Measurements from ENCODE around the gene WDFY1. TPM values are rescaled to one million over a fixed set of nuclear protein-coding genes. Genes with fewer than 3 reads are reported as not detected.

Gene WDFY1
- total RNA-seq, 1 donor from 2014 or later, result 26.2 TPM

GRCh38 chr2:223894009-223894408 is 51.1 kb downstream of the WDFY1 start:
- no peaks in the 10 kb centered on the region for H3K27me3 ChIP-seq
- H3K9me3 ChIP-seq, result no peaks in the 10 kb centered on the region
- intact Hi-C loops (cut with DNase I), result no loop called here
- no peaks in the 10 kb centered on the region for H3K4me1 ChIP-seq
- DNase-seq (ENCODE audit: low spot score in 2 of 2), result no peak
- H3K4me3 ChIP-seq, result no peak overlapping the region
- no peak overlapping the region for H3K27ac ChIP-seq
- peaks cover 46 to 67% of the 10 kb centered on the region in 2 donors for H3K36me3 ChIP-seq
- no peak for TF ChIP-seq CTCF (IDR thresholded peaks at IDR 0.05)

- Histone ChIP-seq H3K4me3 (no peak overlapping the region), H3K36me3 (peaks cover 37 to 66% of the 10 kb centered on the region in 2 donors), H3K27me3 (no peaks in the 10 kb centered on the region), H3K4me1 (no peaks in the 10 kb centered on the region), H3K9me3 (no peaks in the 10 kb centered on the region), H3K27ac (no peak overlapping the region)
- TF ChIP-seq CTCF (IDR thresholded peaks at IDR 0.05), result no peak
- intact Hi-C loops (cut with DNase I), result no loop called here
- DNase-seq (ENCODE audit: low spot score in 2 of 2), result no peak
Observed at GRCh38 chr2:223890721-223891120, 54.4 kb downstream of the WDFY1 start.

DNA sequence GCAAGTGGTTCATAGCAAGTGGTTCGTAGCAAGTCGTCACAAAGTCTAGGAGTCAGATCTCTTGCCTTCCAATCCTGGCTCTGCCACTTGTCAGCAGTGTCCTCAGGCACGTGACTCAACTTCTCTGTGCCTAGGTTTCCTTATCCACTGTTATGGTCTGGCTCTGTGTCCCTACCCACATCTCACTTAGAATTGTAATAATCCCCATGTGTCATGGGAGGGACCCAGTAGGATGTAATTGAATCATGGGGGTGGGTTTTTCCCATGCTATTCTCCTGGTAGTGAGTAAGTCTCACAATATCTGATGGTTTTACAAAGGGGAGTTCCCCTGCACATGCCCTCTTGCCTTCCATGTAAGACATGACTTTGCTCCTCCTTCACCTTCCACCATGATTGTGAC is 55.9 kb downstream of the WDFY1 start:
- H3K36me3 ChIP-seq, result peaks cover 46 to 66% of the 10 kb centered on the region in 2 donors

DNA sequence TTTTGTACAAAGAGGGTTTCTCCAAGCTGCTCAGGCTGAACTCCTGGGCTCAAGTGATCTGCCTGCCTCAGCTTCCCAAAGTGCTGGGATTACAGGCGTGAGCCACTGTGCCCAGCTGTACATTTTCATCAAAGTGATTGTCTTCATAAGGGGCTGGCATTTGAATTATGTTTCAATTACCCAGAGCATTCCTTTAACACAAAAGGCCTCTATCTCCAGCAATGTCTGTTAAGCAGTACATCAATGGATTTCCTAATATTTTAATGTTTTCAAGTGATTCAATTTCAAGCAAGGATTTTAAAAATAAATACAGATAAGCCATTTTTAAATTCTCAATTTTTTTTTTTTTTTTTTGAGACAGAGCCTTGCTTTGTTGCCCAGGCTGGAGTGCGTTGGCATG is 56.9 kb downstream of the WDFY1 start:
- no peak for TF ChIP-seq CTCF (IDR thresholded peaks at IDR 0.05)
- intact Hi-C loops (cut with DNase I), result no loop called here
- H3K36me3 ChIP-seq, result peaks cover 36 to 61% of the 10 kb centered on the region in 2 donors

More for the DNA sequence above, 55.9 kb downstream of the WDFY1 start:
- no peak for TF ChIP-seq CTCF (IDR thresholded peaks at IDR 0.05)
- Histone ChIP-seq H3K27me3 (no peaks in the 10 kb centered on the region), H3K27ac (no peak overlapping the region), H3K9me3 (no peaks in the 10 kb centered on the region), H3K4me1 (no peaks in the 10 kb centered on the region), H3K4me3 (no peak overlapping the region)
- intact Hi-C loops (cut with DNase I), result no loop called here
- DNase-seq (ENCODE audit: low spot score in 2 of 2), result no peak

GRCh38 chr2:223887127-223887526 is 58.0 kb downstream of the WDFY1 start:
- intact Hi-C loops (cut with DNase I), result no loop called here
- Histone ChIP-seq H3K4me3 (no peak overlapping the region), H3K27me3 (no peaks in the 10 kb centered on the region), H3K27ac (no peak overlapping the region), H3K4me1 (no peaks in the 10 kb centered on the region), H3K36me3 (peaks cover 28 to 61% of the 10 kb centered on the region in 2 donors), H3K9me3 (no peaks in the 10 kb centered on the region)
- TF ChIP-seq CTCF (IDR thresholded peaks at IDR 0.05), result no peak
- DNase-seq (ENCODE audit: low spot score in 2 of 2), result no peak

More for the DNA sequence above, 56.9 kb downstream of the WDFY1 start:
- Histone ChIP-seq H3K9me3 (no peaks in the 10 kb centered on the region), H3K4me1 (no peaks in the 10 kb centered on the region), H3K4me3 (no peak overlapping the region), H3K27me3 (no peaks in the 10 kb centered on the region), H3K27ac (no peak overlapping the region)
- no peak for DNase-seq (ENCODE audit: low spot score in 2 of 2)

DNA sequence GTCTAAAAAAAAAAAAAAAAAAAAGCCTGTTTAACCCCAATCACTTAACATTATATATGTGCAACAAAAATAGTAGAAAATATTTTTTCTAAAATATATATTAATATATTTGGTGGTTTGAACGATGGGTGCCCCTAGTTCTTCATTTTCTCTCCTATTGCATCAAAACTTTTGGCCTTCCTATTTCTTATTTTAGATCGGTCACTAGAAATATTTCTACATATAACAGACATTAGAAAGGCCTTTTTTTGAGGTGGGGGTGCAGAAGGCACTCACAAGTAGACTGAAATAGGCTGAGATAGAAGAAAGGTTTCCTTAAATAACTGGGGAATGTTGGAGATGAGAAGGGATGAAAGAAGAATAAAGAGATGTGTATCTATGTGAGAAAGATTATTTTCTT is 58.4 kb downstream of the WDFY1 start:
- intact Hi-C loops (cut with DNase I), result no loop called here
- Histone ChIP-seq H3K4me1 (no peaks in the 10 kb centered on the region), H3K36me3 (peaks cover 32 to 65% of the 10 kb centered on the region in 2 donors), H3K4me3 (no peak overlapping the region), H3K27ac (no peak overlapping the region), H3K27me3 (no peaks in the 10 kb centered on the region), H3K9me3 (no peaks in the 10 kb centered on the region)
- DNase-seq (ENCODE audit: low spot score in 2 of 2), result no peak
- TF ChIP-seq CTCF (IDR thresholded peaks at IDR 0.05), result no peak

Data from ascending aorta (tissue), 2 donors.